Calu3 (cell line): ENCODE measurements around the gene CCDC112. TPM values are rescaled to one million over a fixed set of nuclear protein-coding genes. Genes with fewer than 3 reads are reported as not detected.

Source experiments
- BruUV-seq: library from RNA; stranded (reverse); fragments of 400-500 nt; replicated peaks from 2 replicates; lab custom pipeline; 2021; lab: Mats Ljungman, UMichigan
- CTCF ChIA-PET: fragments of 300-600 bp; sonication (Branson Sonifier 250); formaldehyde crosslinking; loops from one replicate; lab custom pipeline; 2022; ENCODE audit warnings: antibody characterized with exemption; lab: Charles Lee
- DNase-seq: peaks from one replicate; pipeline ENCODE4 v3.0.0; 2022
- H3K27ac Mint-ChIP-seq: one replicate; pipeline ENCODE4 v1.8.0; 2022; ENCODE audit warnings: mixed read lengths; ENCODE audit not compliant: unreplicated experiment
- H3K27me3 Mint-ChIP-seq: one replicate; pipeline ENCODE4 v1.8.0; 2022; ENCODE audit warnings: mixed read lengths; ENCODE audit not compliant: unreplicated experiment
- H3K36me3 Mint-ChIP-seq: one replicate; pipeline ENCODE4 v1.8.0; 2022; ENCODE audit warnings: mild to moderate bottlenecking, moderate library complexity, mixed read lengths; ENCODE audit not compliant: insufficient read depth, unreplicated experiment
- H3K4me1 Mint-ChIP-seq: one replicate; pipeline ENCODE4 v1.8.0; 2022; ENCODE audit warnings: mild to moderate bottlenecking, low read depth, mixed read lengths; ENCODE audit not compliant: unreplicated experiment
- H3K4me3 Mint-ChIP-seq: one replicate; pipeline ENCODE4 v1.8.0; 2022; ENCODE audit warnings: mild to moderate bottlenecking, low read depth, moderate library complexity, mixed read lengths; ENCODE audit not compliant: unreplicated experiment
- H3K9me3 Mint-ChIP-seq: one replicate; pipeline ENCODE4 v1.8.0; 2022; ENCODE audit warnings: low read depth, mixed read lengths; ENCODE audit not compliant: unreplicated experiment
- intact Hi-C: fragments of 100-400 bp; cut with micrococcal nuclease; formaldehyde crosslinking; loops from one replicate; pipeline ENCODE4 v1.10.0; 2022; ENCODE audit not compliant: unreplicated experiment
- total RNA-seq: library from RNA; stranded (reverse); gene quantifications from 2 replicates; pipeline ENCODE4 v1.2.3, GENCODE V29; 2022
- TF ChIP-seq, protein P1 (sequence below): fragments of 200-600 bp; IDR thresholded peaks from one replicate; pipeline ENCODE4 v1.8.0; 2022; ENCODE audit warnings: antibody characterized with exemption; ENCODE audit not compliant: unreplicated experiment

The CCDC112 gene
- total RNA-seq, 1 experiment from 2014 or later = 11.2 TPM

DNA sequence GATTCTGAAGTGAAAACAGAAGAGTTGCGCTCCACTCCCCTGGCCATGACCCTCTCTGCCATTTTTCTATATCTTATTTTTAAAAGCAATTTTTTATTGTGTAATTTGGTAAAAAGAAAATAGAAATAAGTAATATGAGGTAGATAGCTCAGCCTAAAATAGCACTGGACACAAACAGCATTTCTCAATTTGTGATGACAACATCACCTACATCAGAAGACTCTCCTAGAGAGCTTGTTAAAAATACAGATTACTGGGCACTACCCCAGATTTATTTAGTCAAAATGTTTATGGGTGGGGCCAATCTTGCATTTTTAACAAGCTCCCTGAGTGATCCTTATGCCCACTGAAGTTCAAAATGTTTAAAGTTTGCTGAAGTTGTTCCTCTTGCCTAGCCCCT, 40.5 kb upstream of the CCDC112 start:
- BruUV-seq = no TSS peak
- Mint-ChIP-seq H3K4me3 (no peak overlapping the region), H3K27ac (no peak overlapping the region), H3K9me3 (peaks cover 2% of the 10 kb centered on the region), H3K36me3 (no peaks in the 10 kb centered on the region), H3K27me3 (no peaks in the 10 kb centered on the region), H3K4me1 (peaks cover 7% of the 10 kb centered on the region)
- TF ChIP-seq, protein P1, sequence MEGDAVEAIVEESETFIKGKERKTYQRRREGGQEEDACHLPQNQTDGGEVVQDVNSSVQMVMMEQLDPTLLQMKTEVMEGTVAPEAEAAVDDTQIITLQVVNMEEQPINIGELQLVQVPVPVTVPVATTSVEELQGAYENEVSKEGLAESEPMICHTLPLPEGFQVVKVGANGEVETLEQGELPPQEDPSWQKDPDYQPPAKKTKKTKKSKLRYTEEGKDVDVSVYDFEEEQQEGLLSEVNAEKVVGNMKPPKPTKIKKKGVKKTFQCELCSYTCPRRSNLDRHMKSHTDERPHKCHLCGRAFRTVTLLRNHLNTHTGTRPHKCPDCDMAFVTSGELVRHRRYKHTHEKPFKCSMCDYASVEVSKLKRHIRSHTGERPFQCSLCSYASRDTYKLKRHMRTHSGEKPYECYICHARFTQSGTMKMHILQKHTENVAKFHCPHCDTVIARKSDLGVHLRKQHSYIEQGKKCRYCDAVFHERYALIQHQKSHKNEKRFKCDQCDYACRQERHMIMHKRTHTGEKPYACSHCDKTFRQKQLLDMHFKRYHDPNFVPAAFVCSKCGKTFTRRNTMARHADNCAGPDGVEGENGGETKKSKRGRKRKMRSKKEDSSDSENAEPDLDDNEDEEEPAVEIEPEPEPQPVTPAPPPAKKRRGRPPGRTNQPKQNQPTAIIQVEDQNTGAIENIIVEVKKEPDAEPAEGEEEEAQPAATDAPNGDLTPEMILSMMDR = no peak
- intact Hi-C loops = no loop called here
- no peak for DNase-seq
- CTCF ChIA-PET = no interaction called here

DNA sequence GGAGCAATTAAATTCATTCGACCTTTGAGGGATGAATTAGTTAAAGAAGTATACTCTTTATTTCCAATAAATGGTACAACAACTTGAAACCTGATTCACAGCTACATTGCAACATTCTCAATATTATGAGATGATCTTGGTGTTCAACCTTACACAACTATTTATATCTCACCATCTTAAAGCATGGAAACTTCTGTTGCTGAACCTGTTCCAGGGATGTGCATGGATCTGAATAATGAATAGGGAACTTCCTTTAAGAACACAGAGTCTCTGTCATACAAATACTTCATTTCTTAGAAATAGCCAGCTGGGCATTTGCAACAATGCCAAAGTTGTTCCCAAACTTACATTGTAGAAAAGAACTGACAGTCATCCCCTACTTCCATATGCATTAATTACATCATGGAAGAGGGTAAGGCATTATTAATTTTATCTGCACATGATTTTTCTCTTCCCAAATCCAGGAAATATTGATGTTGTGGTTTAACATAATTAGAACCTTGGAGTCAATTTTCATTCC, 39.8 kb upstream of the CCDC112 start:
- H3K27me3 Mint-ChIP-seq = no peaks in the 10 kb centered on the region
- peaks cover 10% of the 10 kb centered on the region for H3K4me1 Mint-ChIP-seq
- DNase-seq = no peak
- no peaks in the 10 kb centered on the region for H3K36me3 Mint-ChIP-seq
- no TSS peak for BruUV-seq
- intact Hi-C loops = no loop called here
- H3K9me3 Mint-ChIP-seq = peaks cover 2% of the 10 kb centered on the region
- CTCF ChIA-PET = no interaction called here
- no peak overlapping the region for H3K4me3 Mint-ChIP-seq
- TF ChIP-seq, protein P1 = no peak
- H3K27ac Mint-ChIP-seq = no peak overlapping the region

DNA sequence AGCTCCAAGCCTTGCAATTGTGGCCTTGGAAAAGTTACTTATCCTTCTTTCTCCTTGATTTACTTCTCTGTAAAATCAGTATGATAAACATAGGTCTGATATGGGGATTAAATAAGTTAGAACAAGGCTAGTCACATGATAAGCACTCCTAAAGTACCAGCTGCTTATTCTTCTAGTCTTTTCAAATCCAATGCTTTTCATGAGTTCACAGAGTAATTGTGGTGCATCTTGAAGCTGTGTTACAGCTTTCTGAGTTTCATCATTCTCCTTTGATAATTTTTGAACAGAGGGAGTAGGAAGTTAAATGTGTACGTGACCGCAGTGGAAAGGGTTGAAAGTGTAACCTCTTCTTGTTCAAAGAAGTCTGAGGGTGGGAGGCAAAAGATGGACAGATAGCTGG, 38.8 kb upstream of the CCDC112 start:
- Mint-ChIP-seq H3K4me1 (peaks cover 19% of the 10 kb centered on the region), H3K27me3 (no peaks in the 10 kb centered on the region), H3K4me3 (no peak overlapping the region), H3K27ac (no peak overlapping the region), H3K36me3 (no peaks in the 10 kb centered on the region), H3K9me3 (peaks cover 2% of the 10 kb centered on the region)
- TF ChIP-seq, protein P1 = no peak
- DNase-seq = no peak
- CTCF ChIA-PET = no interaction called here
- intact Hi-C loops = no loop called here
- BruUV-seq = no TSS peak

DNA sequence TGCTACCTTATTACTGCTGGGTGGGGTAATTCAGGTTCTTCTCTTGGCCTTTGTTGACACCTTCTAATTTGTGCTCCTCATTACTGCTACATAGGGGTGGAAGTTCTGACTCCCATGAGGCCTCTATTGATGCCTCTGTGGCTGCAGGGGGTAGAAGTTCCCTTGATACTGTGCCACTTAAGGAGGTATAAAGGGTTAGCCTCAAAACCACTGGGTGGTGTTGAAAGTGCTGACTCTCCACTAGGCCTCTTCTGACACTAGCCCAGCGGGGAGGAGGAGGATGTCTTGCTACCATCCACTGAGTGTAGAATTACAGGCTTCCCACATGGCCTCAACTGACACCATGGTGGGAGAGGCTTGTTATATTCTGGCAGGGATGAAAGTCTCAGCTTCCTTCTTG, 36.7 kb upstream of the CCDC112 start:
- H3K36me3 Mint-ChIP-seq = no peaks in the 10 kb centered on the region
- no peak overlapping the region for H3K27ac Mint-ChIP-seq
- H3K9me3 Mint-ChIP-seq = peaks cover under 1% of the 10 kb centered on the region
- CTCF ChIA-PET = no interaction called here
- intact Hi-C loops = no loop called here
- TF ChIP-seq, protein P1 = no peak
- H3K4me1 Mint-ChIP-seq = peaks cover 15% of the 10 kb centered on the region
- DNase-seq = no peak
- H3K27me3 Mint-ChIP-seq = no peaks in the 10 kb centered on the region
- no TSS peak for BruUV-seq
- no peak overlapping the region for H3K4me3 Mint-ChIP-seq
